Caco-2 (cell line): ENCODE results near the gene OSBPL5. TPM values are rescaled to one million over a fixed set of nuclear protein-coding genes. Genes with fewer than 3 reads are reported as not detected.
"Not testable (repeated sequence)": the region's sequence is repeated elsewhere in the genome, so short reads cannot be mapped to it uniquely, and the experiment has no call there.

Experiments
- BruUV-seq: library from RNA; stranded (reverse); fragments of 400-500 nt; replicated peaks from 2 replicates; lab custom pipeline; 2021; lab: Mats Ljungman, UMichigan
- CTCF ChIA-PET: fragments of 300-600 bp; sonication (Branson Sonifier 250); formaldehyde crosslinking; loops from one replicate; lab custom pipeline; 2022; ENCODE audit warnings: antibody characterized with exemption; lab: Charles Lee
- POLR2A ChIA-PET: fragments of 300-600 bp; sonication (Branson Sonifier 250); formaldehyde crosslinking; loops from one replicate; lab custom pipeline; 2022; ENCODE audit warnings: antibody characterized with exemption; lab: Charles Lee
- DNase-seq, 2 experiments: peaks; one replicate each; pipeline versions ENCODE4 v3.0.0 to v3.0.0-alpha.2; 2020 to 2022
- H3K27me3 ChIP-seq: replicated peaks from 2 replicates; pipeline ENCODE4 v1.6.0; 2011; ENCODE audit warnings: low read length; ENCODE audit not compliant: control insufficient read depth, insufficient read depth
- H3K36me3 ChIP-seq: 2 replicates; pipeline ENCODE4 v1.5.1; 2011; ENCODE audit warnings: low read length; ENCODE audit not compliant: control insufficient read depth, insufficient read depth
- H3K4me1 ChIP-seq: fragments of 250-450 bp; sonication (Bioruptor Pico); 2 replicates; pipeline ENCODE4 v1.5.1; 2020; ENCODE audit warnings: mild to moderate bottlenecking
- H3K4me3 ChIP-seq: 2 replicates; pipeline ENCODE4 v1.5.1; 2011; ENCODE audit warnings: low read depth, mild to moderate bottlenecking, control low read depth, low read length
- H3K9me3 ChIP-seq: fragments of 250-450 bp; sonication (Bioruptor Pico); 2 replicates; pipeline ENCODE4 v1.5.1; 2020; ENCODE audit warnings: mild to moderate bottlenecking, moderate library complexity
- H3K27ac Mint-ChIP-seq: one replicate; pipeline ENCODE4 v1.8.0; 2022; ENCODE audit warnings: mixed read lengths; ENCODE audit not compliant: unreplicated experiment
- H3K27me3 Mint-ChIP-seq: one replicate; pipeline ENCODE4 v1.8.0; 2022; ENCODE audit warnings: mixed read lengths; ENCODE audit not compliant: insufficient read depth, unreplicated experiment
- H3K36me3 Mint-ChIP-seq: one replicate; pipeline ENCODE4 v1.8.0; 2022; ENCODE audit warnings: mild to moderate bottlenecking, mixed read lengths; ENCODE audit not compliant: insufficient read depth, unreplicated experiment
- H3K4me1 Mint-ChIP-seq: one replicate; pipeline ENCODE4 v1.8.0; 2022; ENCODE audit warnings: low read depth, mixed read lengths; ENCODE audit not compliant: unreplicated experiment
- H3K4me3 Mint-ChIP-seq: one replicate; pipeline ENCODE4 v1.8.0; 2022; ENCODE audit warnings: mild to moderate bottlenecking, moderate library complexity, mixed read lengths; ENCODE audit not compliant: unreplicated experiment
- H3K9me3 Mint-ChIP-seq: one replicate; pipeline ENCODE4 v1.8.0; 2022; ENCODE audit warnings: mixed read lengths; ENCODE audit not compliant: unreplicated experiment
- intact Hi-C: fragments of 100-400 bp; cut with micrococcal nuclease; formaldehyde crosslinking; loops from one replicate; pipeline ENCODE4 v1.10.0; 2022; ENCODE audit not compliant: unreplicated experiment
- total RNA-seq: library from RNA; stranded (reverse); gene quantifications from 2 replicates; pipeline ENCODE4 v1.2.3, GENCODE V29; 2022
- TF ChIP-seq, protein P1 (sequence below), 2 experiments: fragments of 200-600 bp in 1 of 2; IDR thresholded peaks; 1 replicate in 1 of 2; 2 replicates in 1 of 2; pipeline versions ENCODE4 v1.5.1 to v1.8.0; 2011 to 2022; ENCODE audit warnings: antibody characterized with exemption in 1 of 2, control low read depth in 1 of 2, inconsistent platforms in 1 of 2, low read depth in 1 of 2, low read length in 1 of 2, mild to moderate bottlenecking in 1 of 2, moderate library complexity in 1 of 2; ENCODE audit not compliant: insufficient read depth in 1 of 2, severe bottlenecking in 1 of 2, unreplicated experiment in 1 of 2

Gene OSBPL5
- total RNA-seq, 1 experiment from 2014 or later, result 4.9 TPM

GRCh38 chr11:3115321-3115720 lies 49.8 kb downstream of the OSBPL5 start:
- intact Hi-C loops, result no loop called here
- Histone ChIP-seq H3K4me1 (no peaks in the 10 kb centered on the region), H3K36me3 (no peaks in the 10 kb centered on the region), H3K9me3 (peaks cover 22% of the 10 kb centered on the region), H3K27me3 (no peaks in the 10 kb centered on the region), H3K4me3 (no peak overlapping the region)
- Mint-ChIP-seq H3K9me3 (peaks cover 50% of the 10 kb centered on the region), H3K4me1 (no peaks in the 10 kb centered on the region), H3K27me3 (no peaks in the 10 kb centered on the region), H3K4me3 (no peak overlapping the region), H3K36me3 (peaks cover 6% of the 10 kb centered on the region), H3K27ac (no peak overlapping the region)
- ChIA-PET POLR2A (no interaction called here), CTCF (no interaction called here)
- TF ChIP-seq, protein P1, sequence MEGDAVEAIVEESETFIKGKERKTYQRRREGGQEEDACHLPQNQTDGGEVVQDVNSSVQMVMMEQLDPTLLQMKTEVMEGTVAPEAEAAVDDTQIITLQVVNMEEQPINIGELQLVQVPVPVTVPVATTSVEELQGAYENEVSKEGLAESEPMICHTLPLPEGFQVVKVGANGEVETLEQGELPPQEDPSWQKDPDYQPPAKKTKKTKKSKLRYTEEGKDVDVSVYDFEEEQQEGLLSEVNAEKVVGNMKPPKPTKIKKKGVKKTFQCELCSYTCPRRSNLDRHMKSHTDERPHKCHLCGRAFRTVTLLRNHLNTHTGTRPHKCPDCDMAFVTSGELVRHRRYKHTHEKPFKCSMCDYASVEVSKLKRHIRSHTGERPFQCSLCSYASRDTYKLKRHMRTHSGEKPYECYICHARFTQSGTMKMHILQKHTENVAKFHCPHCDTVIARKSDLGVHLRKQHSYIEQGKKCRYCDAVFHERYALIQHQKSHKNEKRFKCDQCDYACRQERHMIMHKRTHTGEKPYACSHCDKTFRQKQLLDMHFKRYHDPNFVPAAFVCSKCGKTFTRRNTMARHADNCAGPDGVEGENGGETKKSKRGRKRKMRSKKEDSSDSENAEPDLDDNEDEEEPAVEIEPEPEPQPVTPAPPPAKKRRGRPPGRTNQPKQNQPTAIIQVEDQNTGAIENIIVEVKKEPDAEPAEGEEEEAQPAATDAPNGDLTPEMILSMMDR (IDR thresholded peaks at IDR 0.05; ENCODE audit: insufficient read depth in 1 of 2, low read depth in 1 of 2, low read length in 1 of 2, severe bottlenecking in 1 of 2, unreplicated experiment in 1 of 2), result no peak
- DNase-seq, result no peak
- no TSS peak for BruUV-seq

DNA sequence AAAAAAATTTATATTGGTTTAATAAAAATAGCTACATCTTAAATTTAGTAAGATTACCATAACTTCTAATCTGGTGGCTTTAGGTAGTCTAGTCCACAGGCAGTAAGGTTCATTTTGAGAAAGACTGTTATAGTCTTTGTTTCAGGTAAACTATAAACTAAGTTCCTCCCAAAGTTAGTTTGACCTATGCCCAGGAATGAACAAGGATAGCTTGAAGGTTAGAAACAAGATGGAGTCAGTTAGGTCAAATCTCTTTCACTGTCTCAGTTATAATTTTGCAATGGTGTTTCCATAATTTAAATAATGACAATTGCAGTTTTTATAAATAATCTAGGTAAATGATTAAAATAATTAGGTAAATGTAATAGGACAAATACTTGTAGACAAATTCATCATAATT lies 51.4 kb downstream of the OSBPL5 start:
- H3K4me1 Mint-ChIP-seq, DNase-seq, H3K36me3 Mint-ChIP-seq, H3K4me3 Mint-ChIP-seq, H3K4me3 ChIP-seq, H3K27ac Mint-ChIP-seq, BruUV-seq, H3K36me3 ChIP-seq, H3K27me3 ChIP-seq, H3K4me1 ChIP-seq, H3K27me3 Mint-ChIP-seq, intact Hi-C loops: not testable (repeated sequence)
- H3K9me3 Mint-ChIP-seq, result peaks cover 52% of the 10 kb centered on the region
- CTCF ChIA-PET, result interaction anchor here (1.4 kb wide), 1 partner anchor 22 kb away, joined by 3 read pairs; no protein-coding TSS in a partner anchor
- peaks cover 22% of the 10 kb centered on the region for H3K9me3 ChIP-seq
- POLR2A ChIA-PET, result interaction anchor here (0.6 kb wide), 1 partner anchor 20 kb away, joined by 3 read pairs; no protein-coding TSS in a partner anchor

DNA sequence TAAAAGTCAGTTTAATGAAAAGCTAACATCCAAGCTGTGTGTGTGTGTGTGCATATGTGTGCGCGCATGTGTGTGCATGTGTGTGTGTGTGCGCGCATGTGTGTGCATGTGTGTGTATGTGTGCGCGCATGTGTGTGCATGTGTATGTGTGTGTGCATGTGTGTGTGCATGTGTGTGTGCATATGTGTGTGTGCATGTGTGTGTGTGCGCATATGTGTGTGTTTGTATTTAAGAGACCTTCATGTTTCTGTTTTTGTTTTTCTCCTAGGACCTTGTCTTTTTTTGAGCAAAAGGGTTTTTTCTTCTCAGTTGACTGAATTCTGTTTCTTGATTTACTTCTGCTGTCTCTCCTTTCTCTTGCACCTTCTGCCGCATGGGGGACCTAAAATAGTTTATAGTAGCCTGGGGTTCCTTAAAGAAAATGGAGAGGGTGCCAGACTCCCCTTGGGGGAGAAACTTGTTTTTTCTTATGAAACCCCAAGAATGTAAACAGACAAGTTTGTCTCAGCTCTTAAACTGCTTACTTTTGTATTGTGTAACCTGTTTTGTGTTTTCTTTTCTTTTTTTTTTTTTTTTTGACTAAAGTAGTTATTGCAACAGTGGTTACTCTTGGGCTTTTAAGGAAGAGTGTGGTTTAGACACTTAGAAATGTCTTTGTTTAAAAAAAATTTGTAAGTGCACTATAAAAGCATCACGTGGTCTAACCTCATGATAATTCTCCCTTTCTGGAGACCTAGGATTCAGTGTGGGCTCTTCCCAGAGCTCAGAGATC lies 53.0 kb downstream of the OSBPL5 start:
- peaks cover 40% of the 10 kb centered on the region for H3K9me3 Mint-ChIP-seq
- ChIA-PET CTCF (no interaction called here), POLR2A (no interaction called here)
- Histone ChIP-seq H3K27me3 (no peaks in the 10 kb centered on the region), H3K4me3 (no peak overlapping the region), H3K36me3 (no peaks in the 10 kb centered on the region), H3K4me1 (no peaks in the 10 kb centered on the region), H3K9me3 (peaks cover 22% of the 10 kb centered on the region)
- H3K4me3 Mint-ChIP-seq, result no peak overlapping the region
- DNase-seq, result no peak
- TF ChIP-seq, protein P1 (IDR thresholded peaks at IDR 0.05; ENCODE audit: insufficient read depth in 1 of 2, low read depth in 1 of 2, low read length in 1 of 2, severe bottlenecking in 1 of 2, unreplicated experiment in 1 of 2), result no peak
- no peaks in the 10 kb centered on the region for H3K27me3 Mint-ChIP-seq
- no peaks in the 10 kb centered on the region for H3K4me1 Mint-ChIP-seq
- no TSS peak for BruUV-seq
- no peak overlapping the region for H3K27ac Mint-ChIP-seq
- peaks cover 6% of the 10 kb centered on the region for H3K36me3 Mint-ChIP-seq
- intact Hi-C loops, result no loop called here
